ENCODE measurements around the gene CTIF.

Gene CTIF

DNA sequence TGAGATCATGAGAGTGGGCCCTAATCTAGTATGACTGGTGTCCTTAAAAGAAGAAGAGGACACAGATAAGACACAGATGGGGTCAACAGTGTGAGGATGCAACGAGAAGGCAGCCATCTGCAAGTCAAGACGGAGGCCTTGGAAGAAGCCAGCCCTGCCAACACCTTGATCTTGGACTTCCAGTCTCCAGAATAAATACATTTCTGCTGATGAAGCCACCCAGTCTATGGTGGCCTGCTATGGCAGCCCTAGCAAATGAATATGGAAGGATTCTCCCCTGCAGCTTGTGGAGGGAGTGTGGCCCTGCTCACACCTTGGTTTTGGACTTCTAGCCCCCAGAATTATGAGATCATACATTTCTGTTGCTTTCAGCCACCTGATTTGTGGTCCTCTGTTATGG is 12.3 kb downstream of the CTIF start:
- DNase-seq (ENCODE audit: low read depth), result no peak

DNA sequence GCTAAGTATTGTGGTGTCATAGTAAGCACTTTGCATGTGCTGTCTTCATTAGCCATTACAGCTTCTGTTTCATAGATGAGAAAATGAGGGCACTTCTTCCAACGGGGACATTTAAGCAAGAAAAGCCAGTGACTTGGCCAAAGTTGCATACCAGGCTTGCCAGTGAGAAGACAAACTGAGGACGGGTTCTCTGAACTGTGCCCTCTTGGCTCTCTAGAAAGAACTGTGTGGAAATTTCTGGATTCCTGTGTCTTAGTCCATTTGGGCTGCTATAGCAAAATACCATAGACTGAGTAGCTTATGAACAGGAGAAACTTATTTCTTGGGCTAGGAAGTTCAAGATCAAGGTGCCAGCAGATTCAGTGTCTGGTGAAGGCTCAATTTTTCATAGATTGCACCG is 13.3 kb downstream of the CTIF start:
- DNase-seq (ENCODE audit: low read depth), result no peak

DNA sequence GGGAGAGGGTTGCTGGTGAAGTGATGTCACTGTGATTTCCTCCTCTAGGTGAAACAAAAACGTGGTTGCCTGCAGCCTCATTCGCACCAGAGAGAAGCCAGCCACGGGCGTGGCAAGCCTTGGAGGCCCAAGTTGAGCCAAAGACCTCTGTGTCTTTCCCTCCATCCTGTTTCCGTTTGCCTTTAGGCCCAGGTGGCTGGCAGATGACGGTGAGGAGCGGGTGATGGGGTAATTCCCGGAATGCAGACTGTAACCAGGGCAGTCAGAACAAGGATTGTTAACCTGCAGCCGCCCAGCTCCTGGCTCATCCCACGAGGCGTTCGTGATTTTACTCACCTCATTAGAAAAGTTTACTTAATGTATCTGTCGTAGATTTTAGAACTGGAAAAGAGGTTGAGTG is 14.4 kb downstream of the CTIF start:
- no peak for DNase-seq (ENCODE audit: low read depth)

DNA sequence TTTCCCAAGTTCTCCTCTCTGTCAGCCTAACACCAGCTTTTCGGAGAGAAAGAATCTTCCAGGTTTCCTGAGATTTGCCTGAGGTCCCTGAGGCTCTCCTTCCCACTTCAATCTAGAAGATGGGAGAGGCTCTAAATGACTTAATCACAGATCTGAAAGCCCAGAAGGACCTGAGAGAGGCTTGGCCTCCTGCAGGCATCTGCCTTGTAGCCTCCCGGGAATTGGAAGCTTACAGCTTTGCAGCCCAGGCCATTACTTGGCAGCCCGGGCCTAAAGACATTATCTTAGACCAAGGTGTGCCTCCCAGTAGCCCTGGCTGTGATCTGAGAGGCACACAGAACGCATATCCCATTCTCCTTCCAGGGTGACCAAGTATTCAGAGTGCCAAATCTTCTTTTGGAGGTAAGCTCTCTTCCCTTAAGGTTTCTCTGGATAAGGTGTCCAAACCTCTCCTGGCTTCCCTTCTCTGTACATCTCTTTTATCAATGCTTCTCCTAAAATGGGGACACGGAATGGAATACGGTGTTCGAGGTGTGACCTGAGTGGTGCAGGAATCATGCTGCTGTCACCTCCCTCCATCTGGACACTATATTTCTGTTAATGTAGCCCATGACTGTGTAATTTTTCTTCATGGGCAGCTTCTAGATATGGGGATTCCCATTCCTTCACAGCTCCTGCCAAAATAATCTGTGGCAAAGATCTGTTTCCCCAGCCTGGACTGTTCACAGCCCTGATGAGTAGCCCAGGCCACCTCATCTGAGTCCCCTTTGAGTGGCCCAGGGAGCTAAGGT is 16.0 kb downstream of the CTIF start:
- DNase-seq (ENCODE audit: low read depth), result no peak

GRCh38 chr18:48555465-48555995 is 16.7 kb downstream of the CTIF start:
- DNase-seq (ENCODE audit: low read depth), result no peak

DNA sequence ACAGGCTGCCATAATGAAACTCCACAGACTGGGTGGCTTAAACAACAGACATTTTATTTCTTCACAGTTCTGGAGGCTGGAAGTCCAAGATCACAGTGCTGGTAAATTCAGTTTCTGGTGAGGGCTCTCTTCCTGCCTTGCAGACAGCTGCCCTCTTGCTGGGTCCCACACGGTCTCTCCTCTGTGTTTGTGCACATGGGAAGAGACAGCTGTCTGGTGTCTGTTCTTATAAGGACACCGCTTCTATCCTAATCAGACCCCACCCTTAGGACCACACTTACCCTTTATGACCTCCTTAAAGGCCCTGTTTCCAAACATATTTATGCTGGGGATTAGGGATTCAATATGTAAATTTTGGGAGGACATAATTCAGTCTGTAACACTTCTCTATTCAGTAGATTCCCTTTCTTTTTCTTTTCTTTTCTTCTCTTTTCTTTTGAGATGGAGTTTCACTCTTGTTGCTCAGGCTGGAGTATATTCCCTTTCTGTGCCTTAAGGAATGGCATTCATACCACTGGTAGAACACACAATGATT is 18.9 kb downstream of the CTIF start:
- DNase-seq (ENCODE audit: low read depth), result no peak

DNA sequence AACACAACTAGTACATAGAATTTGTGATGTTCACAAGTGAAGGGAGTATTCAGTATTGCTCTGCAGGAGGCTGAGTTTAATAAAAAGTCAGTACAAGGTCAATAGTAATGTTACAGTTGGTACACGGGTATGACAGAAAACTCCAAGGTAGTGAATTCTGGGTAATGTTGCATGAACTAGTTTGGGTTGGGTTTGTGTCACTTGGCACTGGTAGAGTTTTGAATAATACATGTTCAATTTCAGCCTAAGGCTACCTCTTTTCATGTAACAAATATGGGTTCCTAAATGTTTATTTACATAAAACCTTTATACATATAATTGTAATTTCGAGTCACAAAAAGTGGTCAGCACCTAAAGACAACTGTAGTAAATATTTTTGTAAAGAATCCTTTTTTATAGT is 19.4 kb downstream of the CTIF start:
- no peak for DNase-seq (ENCODE audit: low read depth)

GRCh38 chr18:48560491-48560890 is 21.7 kb downstream of the CTIF start:
- DNase-seq (ENCODE audit: low read depth), result no peak

DNA sequence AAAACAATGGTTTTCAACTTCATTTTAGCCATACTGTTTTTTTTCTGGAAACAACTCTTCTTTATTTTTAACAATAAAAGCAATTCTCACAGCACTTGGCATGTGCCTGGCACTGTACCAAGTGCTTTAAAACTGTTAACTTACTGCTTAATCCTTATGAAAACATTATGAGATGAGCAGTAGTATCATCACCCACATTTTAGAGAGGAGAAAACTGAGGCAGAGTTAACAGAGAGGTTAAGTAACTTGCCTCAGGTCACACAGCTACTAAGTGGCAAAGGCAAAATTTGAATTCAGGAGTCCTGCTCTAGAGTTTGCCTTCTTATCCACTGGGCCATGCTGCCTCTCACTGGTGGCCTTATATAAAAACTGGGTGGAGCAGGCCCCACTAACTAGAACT is 23.2 kb downstream of the CTIF start:
- DNase-seq (ENCODE audit: low read depth), result no peak

DNA sequence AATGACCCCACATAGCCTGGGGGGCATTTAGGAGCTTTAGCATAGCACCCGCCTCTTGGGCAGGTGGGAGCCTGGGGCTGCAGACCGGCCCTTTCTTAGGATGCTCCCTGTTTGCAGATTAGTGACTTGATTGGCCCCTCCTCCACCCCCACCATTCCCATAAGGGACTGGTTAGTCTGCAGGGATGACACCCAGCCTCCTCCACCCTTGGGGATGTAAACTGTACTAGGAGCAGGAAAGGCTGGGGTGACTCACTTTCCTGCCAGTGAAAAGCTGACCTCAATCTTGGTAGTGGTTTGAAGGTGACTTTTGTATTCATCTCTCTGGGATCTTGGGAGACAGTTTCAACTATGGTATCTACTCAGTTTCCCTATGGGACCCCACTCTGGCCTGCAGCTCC is 24.2 kb downstream of the CTIF start:
- DNase-seq (ENCODE audit: low read depth), result no peak

GRCh38 chr18:48564139-48564538 is 25.3 kb downstream of the CTIF start:
- DNase-seq (ENCODE audit: low read depth), result no peak

- DNase-seq (ENCODE audit: low read depth), result no peak
Observed at GRCh38 chr18:48565105-48565504, 26.3 kb downstream of the CTIF start.

GRCh38 chr18:48566589-48566988 is 27.8 kb downstream of the CTIF start:
- DNase-seq (ENCODE audit: low read depth), result no peak

DNA sequence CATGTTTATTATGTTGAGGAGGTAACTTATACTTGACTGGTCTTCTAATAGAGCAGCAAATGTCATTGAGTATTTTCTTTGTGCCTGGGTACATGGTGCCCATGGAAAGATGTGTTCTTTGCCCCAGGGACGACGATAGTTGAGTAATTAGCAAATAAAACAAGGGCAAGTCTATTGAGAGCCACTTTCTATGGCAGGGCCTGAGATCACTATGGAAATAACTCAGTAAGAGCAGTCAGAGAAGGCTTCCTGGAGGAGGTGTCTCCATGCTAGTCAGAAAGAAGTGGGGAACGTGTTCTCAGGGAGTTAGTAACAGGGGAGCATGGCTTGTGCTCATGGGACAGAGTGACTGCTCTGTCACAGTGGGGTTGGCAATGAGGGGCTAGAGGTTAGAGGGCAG is 28.6 kb downstream of the CTIF start:
- DNase-seq (ENCODE audit: low read depth), result no peak

- DNase-seq (ENCODE audit: low read depth), result no peak
Observed at GRCh38 chr18:48569139-48569914, 30.5 kb downstream of the CTIF start.

DNA sequence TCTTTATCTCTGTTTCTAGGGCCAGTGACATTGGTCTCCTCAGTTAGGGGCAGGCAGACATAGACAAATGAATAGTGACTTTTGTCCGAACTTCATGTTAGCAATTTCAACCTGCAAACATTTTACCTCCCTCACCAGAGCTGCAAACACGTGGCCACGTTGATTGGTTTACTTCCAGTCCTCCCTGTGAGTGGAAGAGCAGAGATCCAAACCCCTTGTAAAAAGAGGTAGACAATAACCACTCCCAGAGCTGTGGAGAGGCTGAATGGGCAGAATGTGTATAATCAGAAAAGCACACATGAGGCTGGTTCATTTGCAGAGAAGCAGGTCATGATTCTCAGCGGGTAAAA is 31.1 kb downstream of the CTIF start:
- DNase-seq (ENCODE audit: low read depth), result no peak

GRCh38 chr18:48570313-48570712 is 31.5 kb downstream of the CTIF start:
- DNase-seq (ENCODE audit: low read depth), result no peak

DNA sequence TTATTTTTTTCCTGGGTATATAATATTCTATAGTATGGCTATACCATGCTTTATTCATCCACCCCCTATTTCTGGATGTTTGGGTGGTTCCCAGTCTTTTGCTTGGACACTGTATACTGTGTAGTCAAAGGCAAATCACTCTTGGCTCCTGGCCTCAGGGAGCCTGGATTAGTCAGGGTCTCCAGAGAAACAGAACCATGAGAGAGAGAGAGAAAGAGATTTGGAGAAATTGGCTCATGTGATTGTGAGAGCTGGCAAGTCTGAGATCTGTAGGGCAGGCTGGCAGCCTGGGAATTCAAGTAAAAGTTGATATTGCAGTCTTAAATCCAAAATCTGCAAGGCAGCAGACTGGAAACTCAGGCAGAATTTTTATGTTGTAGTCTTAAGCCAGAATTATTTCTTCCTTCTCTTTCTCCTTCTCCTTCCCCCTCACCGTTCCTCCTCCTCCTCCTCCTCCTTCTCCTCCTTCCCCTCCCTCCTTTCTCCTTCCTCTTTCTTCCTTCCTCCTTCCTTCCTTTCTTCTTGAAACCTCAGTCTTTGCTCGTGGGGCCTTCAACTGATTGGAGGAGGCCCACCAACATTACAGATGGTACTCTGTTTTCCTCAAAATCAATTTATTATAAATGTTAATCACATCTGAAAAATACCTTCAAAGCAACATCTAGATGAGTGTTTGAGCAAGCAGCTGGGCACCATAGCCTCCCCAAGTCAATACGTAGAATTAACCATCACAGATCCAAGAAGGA is 33.0 kb downstream of the CTIF start:
- DNase-seq (ENCODE audit: low read depth), result no peak

- no peak for DNase-seq (ENCODE audit: low read depth)
Observed at GRCh38 chr18:48572402-48573126, 33.7 kb downstream of the CTIF start.

DNA sequence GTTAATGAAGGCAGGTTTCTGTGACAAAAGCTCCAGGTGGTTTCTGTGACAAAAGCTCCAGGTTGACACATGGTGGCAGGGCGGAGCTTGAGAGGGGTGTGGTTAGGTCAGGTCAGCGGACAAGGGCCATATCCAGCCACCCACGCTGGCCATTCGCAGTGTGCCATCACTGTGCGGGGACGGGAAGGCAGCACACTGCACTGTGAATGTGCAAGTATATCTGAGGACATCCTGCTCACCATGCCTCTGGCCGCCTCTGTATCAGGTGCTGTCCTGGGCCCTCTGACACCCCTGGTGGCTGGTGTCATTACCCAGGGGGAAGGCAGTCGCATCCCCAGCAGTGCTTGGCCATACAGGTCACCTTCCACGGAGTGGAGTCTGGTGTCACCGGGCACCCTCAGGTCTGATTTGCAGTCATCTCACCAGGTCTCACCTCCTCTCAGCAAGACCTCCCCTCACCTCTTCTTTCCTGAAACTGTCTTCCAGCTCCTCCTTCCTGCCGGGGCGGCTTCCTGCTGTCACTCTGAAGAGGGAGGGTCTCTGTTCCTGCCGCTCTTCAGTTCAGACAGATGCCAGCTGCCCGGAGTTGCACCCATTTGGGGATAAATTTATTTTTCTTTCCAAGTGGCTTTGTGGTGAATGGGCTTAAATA is 34.9 kb downstream of the CTIF start:
- DNase-seq (ENCODE audit: low read depth), result no peak

DNA sequence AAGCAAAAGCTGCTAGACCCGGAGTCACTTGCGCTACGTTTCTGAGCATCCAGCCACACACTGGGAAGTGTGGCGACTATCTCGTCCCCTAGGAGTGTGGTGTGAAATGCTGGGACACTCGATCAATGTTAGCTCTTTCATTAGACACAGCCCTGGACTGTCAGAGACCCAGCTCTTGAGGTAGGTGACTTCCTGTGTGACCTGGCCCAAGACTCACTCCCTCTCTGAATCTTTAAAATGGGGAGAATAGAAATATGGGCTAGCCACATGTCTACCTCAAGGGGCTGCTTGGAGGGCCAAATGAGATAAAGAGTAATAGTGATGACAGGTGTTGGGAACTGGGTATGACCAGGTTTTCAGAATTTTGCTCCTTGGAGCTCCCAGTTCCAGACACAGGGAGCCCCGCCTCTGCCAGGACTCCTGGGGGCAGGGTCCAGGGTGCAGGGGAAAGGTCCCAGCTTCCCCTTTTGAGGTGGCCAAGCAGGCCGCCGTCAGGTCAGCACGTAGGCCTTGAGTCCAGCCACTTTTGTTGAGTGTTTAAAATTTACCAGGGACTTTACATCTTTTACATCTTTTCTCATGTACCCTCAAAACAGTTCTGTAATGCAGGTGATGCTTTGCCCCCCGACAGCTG is 36.0 kb downstream of the CTIF start:
- DNase-seq (ENCODE audit: low read depth), result no peak
